ENCODE measurements around the gene HPRT1. TPM values are rescaled to one million over a fixed set of nuclear protein-coding genes. Genes with fewer than 3 reads are reported as not detected.

HPRT1 gene
- total RNA-seq, 1 donor from 2014 or later: 20.3 TPM

DNA sequence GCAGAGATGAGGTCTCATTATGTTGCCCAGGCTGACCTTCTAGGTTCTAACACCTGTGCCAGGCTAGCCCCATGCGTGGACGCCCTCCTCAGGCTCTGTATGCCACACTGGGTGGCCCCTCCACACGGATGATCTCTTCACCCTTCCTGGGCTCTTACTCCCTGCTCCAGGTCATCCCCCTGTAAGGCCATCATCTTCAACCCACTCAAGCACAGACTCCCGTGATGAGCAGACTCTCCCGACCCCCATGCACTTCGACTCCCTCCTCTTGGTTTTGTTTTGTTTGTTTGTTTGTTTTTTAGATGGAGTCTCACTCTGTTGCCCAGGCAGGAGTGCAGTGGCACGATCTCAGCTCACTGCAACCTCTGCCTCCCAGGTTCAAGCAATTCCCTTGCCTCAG lies 70.9 kb downstream of the HPRT1 start:
- Mint-ChIP-seq H3K27me3 (ENCODE audit: low read depth) (no peaks in the 10 kb centered on the region), H3K27ac (ENCODE audit: unreplicated experiment) (no peak overlapping the region), H3K4me1 (peaks cover 6% of the 10 kb centered on the region), H3K36me3 (ENCODE audit: low read depth) (peaks cover 2% of the 10 kb centered on the region), H3K9me3 (peaks cover 4% of the 10 kb centered on the region), H3K4me3 (no peak overlapping the region)
- TF ChIP-seq, protein P1, sequence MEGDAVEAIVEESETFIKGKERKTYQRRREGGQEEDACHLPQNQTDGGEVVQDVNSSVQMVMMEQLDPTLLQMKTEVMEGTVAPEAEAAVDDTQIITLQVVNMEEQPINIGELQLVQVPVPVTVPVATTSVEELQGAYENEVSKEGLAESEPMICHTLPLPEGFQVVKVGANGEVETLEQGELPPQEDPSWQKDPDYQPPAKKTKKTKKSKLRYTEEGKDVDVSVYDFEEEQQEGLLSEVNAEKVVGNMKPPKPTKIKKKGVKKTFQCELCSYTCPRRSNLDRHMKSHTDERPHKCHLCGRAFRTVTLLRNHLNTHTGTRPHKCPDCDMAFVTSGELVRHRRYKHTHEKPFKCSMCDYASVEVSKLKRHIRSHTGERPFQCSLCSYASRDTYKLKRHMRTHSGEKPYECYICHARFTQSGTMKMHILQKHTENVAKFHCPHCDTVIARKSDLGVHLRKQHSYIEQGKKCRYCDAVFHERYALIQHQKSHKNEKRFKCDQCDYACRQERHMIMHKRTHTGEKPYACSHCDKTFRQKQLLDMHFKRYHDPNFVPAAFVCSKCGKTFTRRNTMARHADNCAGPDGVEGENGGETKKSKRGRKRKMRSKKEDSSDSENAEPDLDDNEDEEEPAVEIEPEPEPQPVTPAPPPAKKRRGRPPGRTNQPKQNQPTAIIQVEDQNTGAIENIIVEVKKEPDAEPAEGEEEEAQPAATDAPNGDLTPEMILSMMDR (conservative IDR thresholded peaks at IDR 0.05): no peak
- DNase-seq (ENCODE audit: low read depth, low spot score): no peak

DNA sequence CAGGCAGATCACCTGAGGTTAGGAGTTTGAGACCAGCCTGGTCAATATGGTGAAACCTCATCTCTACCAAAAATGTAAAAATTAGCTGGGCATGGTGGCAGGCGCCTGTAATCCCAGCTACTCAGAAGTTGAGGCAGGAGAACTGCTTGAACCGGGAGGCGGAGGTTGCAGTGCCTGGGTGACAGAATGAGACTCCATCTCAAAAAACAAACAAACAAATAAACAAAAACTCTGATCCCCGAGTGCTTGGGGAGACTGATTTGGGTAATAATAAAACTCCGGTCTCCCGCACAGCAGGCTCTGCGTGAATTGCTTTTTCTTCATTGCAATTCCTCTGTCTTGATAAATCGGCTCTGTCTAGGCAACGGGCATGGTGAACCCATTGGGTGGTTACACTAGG lies 73.4 kb downstream of the HPRT1 start:
- Mint-ChIP-seq H3K27ac (ENCODE audit: unreplicated experiment) (no peak overlapping the region), H3K4me1 (peaks cover 20% of the 10 kb centered on the region), H3K4me3 (no peak overlapping the region), H3K36me3 (ENCODE audit: low read depth) (peaks cover 2% of the 10 kb centered on the region), H3K9me3 (peaks cover 4% of the 10 kb centered on the region), H3K27me3 (ENCODE audit: low read depth) (no peaks in the 10 kb centered on the region)
- no peak for DNase-seq (ENCODE audit: low read depth, low spot score)
- TF ChIP-seq, protein P1 (conservative IDR thresholded peaks at IDR 0.05): no peak

DNA sequence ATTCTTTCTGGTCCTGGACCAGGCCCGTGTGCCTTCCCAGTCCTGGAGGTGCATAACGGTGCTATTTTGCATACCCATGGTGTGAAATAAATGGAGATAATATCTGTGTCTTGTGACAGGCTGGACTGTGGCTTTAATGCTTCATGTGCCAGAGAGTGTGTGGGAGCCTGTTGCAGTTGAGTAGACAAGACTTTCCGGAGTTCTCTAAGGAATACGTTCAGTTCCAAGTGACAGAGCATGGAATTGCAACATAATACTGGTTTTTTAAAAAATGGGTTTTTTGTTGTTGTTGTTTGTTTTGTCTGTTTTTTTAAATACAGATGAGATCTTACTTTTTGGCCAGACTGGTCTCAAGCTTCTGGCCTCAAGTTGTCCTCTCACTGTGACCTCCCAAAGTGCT lies 74.0 kb downstream of the HPRT1 start:
- H3K36me3 Mint-ChIP-seq (ENCODE audit: low read depth): peaks cover 2% of the 10 kb centered on the region
- H3K4me3 Mint-ChIP-seq: no peak overlapping the region
- H3K27me3 Mint-ChIP-seq (ENCODE audit: low read depth): no peaks in the 10 kb centered on the region
- H3K9me3 Mint-ChIP-seq: peaks cover 4% of the 10 kb centered on the region
- H3K27ac Mint-ChIP-seq (ENCODE audit: unreplicated experiment): no peak overlapping the region
- TF ChIP-seq, protein P1 (conservative IDR thresholded peaks at IDR 0.05): no peak
- peaks cover 22% of the 10 kb centered on the region for H3K4me1 Mint-ChIP-seq
- no peak for DNase-seq (ENCODE audit: low read depth, low spot score)

DNA sequence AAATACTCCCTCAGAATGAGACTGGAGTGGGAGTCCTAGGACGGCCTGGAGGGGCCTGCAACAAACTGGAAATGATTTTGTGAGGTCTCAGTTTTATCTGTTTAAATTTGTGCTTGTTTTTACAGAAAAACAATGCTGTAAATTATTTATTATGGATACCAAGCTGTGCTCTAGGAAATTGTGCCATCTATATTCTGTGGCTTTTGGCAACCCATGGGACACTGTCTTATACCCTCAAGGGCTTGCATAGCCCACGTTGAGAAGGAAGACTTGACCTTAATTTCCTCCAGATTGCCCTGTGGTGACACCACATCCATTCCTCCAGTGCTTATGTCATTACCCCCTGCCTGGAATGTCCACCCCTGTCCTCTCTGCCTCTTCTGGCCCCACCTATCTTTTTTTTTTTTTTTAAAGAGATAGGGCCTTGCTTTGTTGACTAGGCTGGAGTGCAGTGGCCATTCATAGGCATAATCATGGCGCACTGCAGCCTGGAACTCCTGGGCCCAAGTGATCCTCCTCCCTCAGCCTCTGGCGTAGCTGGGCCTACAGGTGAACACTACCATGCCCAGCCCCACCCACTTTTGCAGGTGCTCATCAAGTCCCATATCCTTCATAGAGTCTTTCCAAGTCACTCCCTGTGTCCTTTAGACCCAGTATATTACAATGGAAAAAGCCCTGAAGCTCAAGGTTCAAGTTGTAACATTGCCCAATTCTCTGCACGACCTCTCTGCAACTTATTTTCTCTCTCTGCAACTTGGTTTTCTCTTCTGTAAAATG lies 77.4 kb downstream of the HPRT1 start:
- H3K4me3 Mint-ChIP-seq: peak overlapping the region; percentile 1
- H3K27me3 Mint-ChIP-seq (ENCODE audit: low read depth): no peaks in the 10 kb centered on the region
- no peak for DNase-seq (ENCODE audit: low read depth, low spot score)
- no peaks in the 10 kb centered on the region for H3K36me3 Mint-ChIP-seq (ENCODE audit: low read depth)
- TF ChIP-seq, protein P1 (conservative IDR thresholded peaks at IDR 0.05): no peak
- no peak overlapping the region for H3K27ac Mint-ChIP-seq (ENCODE audit: unreplicated experiment)
- H3K4me1 Mint-ChIP-seq: peaks cover 19% of the 10 kb centered on the region
- H3K9me3 Mint-ChIP-seq: no peaks in the 10 kb centered on the region

DNA sequence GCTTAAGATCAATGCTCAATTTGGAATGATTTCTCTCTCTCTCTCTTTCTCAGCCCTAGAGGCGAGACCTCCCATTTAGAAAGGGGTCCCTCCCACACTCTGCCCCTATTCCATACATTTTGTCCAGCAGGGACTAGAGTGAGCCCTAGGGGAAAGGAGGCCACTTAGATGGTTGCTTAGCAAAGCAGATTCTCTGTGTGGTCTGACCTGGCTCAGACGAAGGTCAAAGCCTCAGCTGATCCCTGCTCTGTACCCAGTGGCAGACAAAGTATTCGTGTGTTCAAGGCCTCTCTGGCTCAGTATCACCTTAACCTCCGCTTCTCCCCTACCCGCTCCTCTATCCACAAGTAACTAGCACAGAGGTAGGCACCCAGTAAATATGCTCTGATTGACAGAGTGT lies 78.4 kb downstream of the HPRT1 start:
- no peaks in the 10 kb centered on the region for H3K36me3 Mint-ChIP-seq (ENCODE audit: low read depth)
- H3K4me1 Mint-ChIP-seq: peaks cover 27% of the 10 kb centered on the region
- TF ChIP-seq, protein P1 (conservative IDR thresholded peaks at IDR 0.05): no peak
- H3K9me3 Mint-ChIP-seq: no peaks in the 10 kb centered on the region
- no peak for DNase-seq (ENCODE audit: low read depth, low spot score)
- no peaks in the 10 kb centered on the region for H3K27me3 Mint-ChIP-seq (ENCODE audit: low read depth)
- H3K4me3 Mint-ChIP-seq: peak overlapping the region; percentile 14
- H3K27ac Mint-ChIP-seq (ENCODE audit: unreplicated experiment): no peak overlapping the region
